Right ventricle myocardium superior (tissue), 1 donor: ENCODE data around the gene PAIP2. TPM values are rescaled to one million over a fixed set of nuclear protein-coding genes. Genes with fewer than 3 reads are reported as not detected.
"Not testable (repeated sequence)": the region's sequence is repeated elsewhere in the genome, so short reads cannot be mapped to it uniquely, and the experiment has no call there.

ENCODE experiments used
- ATAC-seq: fragments of 200-7000 bp; cut with Tn5 transposase; one replicate; pipeline ENCODE4 v1.9.1; 2020; ENCODE audit warnings: mild to moderate bottlenecking; ENCODE audit not compliant: poor library complexity
- DNase-seq: peaks from one replicate; pipeline ENCODE4 v3.0.0-alpha.2; 2020
- intact Hi-C: fragments of 100-400 bp; cut with DNase I; formaldehyde crosslinking; loops from one replicate; pipeline ENCODE4 v1.11.2; 2022
- total RNA-seq: library from RNA; stranded (reverse); fragmentation: NEBNext Ultra II Directional; extraction: Animal tissue kit (Norgen Biotek cat#: 25700); gene quantifications from one replicate; pipeline ENCODE4 v1.2.1, GENCODE V29; 2021
- donor health status: DM: no; HTN: yes; CAD: no; lungs with severe emphysema.

Gene PAIP2
- total RNA-seq, 1 donor from 2014 or later: 142 TPM

GRCh38 chr5:139308797-139309196 lies 32.9 kb upstream of the PAIP2 start:
- DNase-seq: no peak
- ATAC-seq: no peak
- intact Hi-C loops: no loop called here

- intact Hi-C loops, DNase-seq, ATAC-seq: not testable (repeated sequence)
These were observed 30.9 kb upstream of the PAIP2 start for GRCh38 chr5:139310715-139311186.

DNA sequence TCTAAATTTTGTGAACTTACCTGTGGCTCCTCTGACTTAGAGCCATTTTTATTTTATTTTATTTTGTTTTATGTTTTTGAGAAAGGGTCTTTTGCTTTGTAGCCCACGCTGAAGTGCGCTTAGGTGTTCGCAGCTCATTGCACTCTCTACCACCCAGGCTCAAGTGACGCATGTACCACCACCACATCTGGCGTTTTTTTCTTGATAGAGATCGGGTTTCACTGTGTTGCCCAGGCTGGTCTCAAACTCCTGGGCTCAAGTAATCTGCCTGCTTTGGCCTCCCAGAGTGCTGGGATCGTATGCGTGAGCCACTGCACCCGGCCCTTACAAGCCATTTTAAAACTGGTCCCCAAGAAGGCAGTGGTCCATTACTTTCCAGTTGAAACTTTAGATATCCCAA lies 29.6 kb upstream of the PAIP2 start:
- intact Hi-C loops: no loop called here
- DNase-seq: no peak
- ATAC-seq: peak; percentile 21

- intact Hi-C loops: no loop called here
- ATAC-seq: no peak
- no peak for DNase-seq
These were observed 27.4 kb upstream of the PAIP2 start for GRCh38 chr5:139314276-139314675.

DNA sequence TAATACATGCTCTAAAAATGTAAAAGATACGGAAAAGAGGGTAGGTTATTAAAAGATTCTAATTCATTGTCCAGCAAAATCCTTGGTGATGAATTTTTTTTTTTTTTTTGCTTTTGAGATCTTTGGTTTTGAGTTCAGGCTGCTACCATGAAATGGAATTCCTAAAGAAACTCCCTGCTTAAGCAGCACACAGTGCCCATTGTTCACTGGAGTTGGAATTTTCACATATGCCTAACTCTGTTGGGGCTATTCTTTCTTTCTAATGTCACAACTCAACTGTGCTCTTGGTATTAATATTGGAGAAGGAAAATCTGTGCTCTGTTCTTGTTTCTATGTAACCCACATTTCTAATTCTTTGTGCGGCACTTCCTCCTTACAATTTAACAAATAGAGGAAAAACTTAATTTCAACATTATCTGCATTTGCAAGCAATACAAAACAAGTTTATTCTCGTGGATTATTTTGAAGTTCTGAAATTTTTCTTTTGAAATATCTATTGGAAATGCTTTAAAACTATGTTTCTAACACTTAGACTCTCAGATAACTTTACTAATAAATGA lies 26.5 kb upstream of the PAIP2 start:
- intact Hi-C loops: no loop called here
- DNase-seq (no peak), ATAC-seq (no peak)

DNA sequence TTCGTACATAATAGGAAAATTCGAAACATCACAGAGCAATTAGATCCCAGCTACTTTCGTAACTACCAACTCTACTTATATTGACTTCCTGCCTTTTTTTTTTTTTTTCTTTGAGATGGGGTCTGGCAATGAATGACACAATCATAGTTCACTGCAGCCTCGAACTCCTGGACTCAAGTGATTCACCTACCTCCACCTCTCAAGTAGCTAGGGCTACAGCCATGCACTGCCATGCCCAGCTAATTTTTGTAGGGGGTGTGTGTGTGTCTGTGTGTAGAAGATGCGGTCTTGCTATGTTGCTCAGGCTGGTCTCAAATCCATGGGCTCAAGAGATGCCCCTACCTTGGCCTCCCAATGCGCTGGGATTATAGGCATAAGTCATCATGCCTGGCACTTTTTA lies 5.8 kb upstream of the PAIP2 start:
- intact Hi-C loops: no loop called here
- no peak for DNase-seq
- no peak for ATAC-seq

DNA sequence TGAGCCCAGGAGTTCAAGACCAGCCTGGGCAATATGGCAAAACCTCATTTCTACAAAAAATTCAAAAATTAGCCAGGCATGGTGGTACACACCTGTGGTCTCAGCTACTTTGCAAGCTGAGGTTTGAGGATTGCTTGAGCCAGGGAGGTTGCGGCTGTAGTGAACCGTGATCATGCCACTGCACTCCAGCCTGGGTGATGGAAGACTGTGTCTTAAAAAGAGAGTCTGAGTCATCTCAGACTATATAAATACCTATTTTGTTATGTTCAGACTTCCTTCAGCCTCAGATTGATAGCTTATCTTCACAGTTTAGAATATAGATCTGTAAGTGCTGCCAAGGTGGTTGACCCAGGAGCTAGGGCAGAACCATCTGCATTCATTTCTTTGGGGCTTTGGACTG lies 1.6 kb upstream of the PAIP2 start:
- DNase-seq: no peak
- intact Hi-C loops: loop anchor here (10.0 kb wide), 1 partner anchor 45 kb away; the partner anchor contains the start of gene MATR3
- no peak for ATAC-seq

DNA sequence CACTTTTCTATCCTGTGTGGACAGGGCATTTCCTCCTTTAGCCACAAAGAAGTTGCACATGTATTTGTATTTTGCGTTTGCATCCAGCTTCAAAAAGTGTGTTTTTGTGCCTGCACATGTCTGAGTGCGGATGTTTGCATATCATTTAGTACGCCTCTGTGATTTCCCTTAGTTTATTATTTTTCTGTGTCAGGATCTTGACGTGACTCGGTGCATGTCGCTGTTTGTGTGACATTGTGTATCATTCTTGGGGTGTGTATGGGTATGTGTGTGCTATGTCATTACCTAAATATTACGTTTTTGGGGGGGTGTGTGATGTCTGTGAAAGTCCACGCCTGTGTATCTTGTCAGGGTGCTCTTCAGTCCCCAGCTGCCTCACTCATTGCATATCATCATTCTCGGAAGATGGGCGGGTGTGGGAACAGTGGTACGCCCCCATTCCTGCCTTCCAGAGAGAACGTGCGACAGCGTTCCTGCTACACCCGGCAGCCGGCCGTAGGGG lies 416 bp upstream of the PAIP2 start:
- DNase-seq: no peak
- no peak for ATAC-seq
- intact Hi-C loops: loop anchor here (10.0 kb wide), 1 partner anchor 46 kb away; the partner anchor contains the start of gene MATR3

DNA sequence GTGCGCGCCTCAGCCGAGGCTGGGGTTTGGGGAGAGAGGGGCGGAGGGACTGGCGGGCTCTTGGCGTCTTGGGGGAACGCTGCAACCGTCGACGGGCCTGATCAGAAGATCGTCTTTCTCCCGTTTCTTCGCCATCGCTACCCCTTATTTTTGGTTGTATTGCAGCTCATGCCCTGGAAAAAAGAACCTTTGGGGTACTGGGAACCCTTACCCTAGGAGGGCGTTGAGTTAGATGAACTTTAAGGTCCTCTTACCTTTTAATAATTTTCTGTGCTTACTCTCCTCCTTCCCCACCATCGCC lies 719 bp downstream of the PAIP2 start:
- DNase-seq (no peak), ATAC-seq (no peak)
- intact Hi-C loops: loop anchor here (10.0 kb wide), 1 partner anchor 48 kb away; the partner anchor contains the start of gene MATR3

- intact Hi-C loops: loop anchor here (10.0 kb wide), 1 partner anchor 49 kb away; the partner anchor contains the start of gene MATR3
- DNase-seq: no peak
- ATAC-seq: no peak
These were observed 1.8 kb downstream of the PAIP2 start for GRCh38 chr5:139343476-139343875.

GRCh38 chr5:139344177-139344576 lies 2.5 kb downstream of the PAIP2 start:
- ATAC-seq: no peak
- DNase-seq: no peak
- intact Hi-C loops: loop anchor here (10.0 kb wide), 1 partner anchor 49 kb away; the partner anchor contains the start of gene MATR3

GRCh38 chr5:139345442-139345841 lies 3.8 kb downstream of the PAIP2 start:
- intact Hi-C loops: loop anchor here (10.0 kb wide), 1 partner anchor 51 kb away; the partner anchor contains the start of gene MATR3
- not testable (repeated sequence) for DNase-seq, ATAC-seq

DNA sequence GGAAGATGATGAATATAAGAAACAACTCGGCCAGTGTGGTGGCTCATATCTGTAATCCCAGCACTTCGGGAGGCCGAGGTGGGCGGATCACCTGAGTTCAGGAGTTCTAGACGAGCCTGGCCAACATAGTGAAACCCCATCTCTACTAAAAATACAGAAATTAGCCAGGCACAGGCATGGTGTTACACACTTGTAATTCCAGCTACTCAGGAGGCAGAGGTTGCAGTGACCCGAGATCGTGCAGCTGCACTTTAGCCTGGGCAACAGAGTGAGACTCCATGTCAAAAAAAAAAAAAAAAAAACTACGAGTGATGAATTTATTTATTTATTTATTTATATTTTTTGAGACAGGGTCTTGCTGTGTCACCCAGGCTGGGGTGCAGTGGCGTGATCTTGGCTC lies 6.2 kb downstream of the PAIP2 start:
- intact Hi-C loops: loop anchor here (10.0 kb wide), 1 partner anchor 53 kb away; the partner anchor contains the start of gene MATR3
- DNase-seq, ATAC-seq: not testable (repeated sequence)

GRCh38 chr5:139354186-139354585 lies 12.5 kb downstream of the PAIP2 start:
- intact Hi-C loops: no loop called here
- ATAC-seq: no peak

DNA sequence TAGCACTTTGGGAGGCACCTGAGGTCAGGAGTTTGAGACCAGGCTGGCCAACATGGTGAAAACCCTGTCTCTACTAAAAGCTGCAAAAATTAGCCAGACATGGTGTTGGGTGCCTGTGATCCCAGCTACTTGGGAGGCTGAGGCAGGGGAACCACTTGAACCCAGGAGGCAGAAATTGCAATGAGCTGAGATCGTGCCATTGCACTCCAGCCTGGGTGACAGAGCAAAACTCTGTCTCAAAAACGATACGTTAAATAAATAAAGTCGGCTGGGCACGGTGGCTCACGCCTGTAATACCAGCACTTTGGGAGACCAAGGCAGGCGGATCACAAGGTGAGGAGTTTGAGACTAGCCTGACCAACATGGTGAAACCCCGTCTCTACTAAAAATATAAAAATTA lies 14.2 kb downstream of the PAIP2 start:
- ATAC-seq, DNase-seq, intact Hi-C loops: not testable (repeated sequence)

More at GRCh38 chr5:139354186-139354585, 12.5 kb downstream of the PAIP2 start:
- no peak for DNase-seq

GRCh38 chr5:139358064-139358463 lies 16.4 kb downstream of the PAIP2 start:
- ATAC-seq: no peak
- intact Hi-C loops: no loop called here
- DNase-seq: no peak

DNA sequence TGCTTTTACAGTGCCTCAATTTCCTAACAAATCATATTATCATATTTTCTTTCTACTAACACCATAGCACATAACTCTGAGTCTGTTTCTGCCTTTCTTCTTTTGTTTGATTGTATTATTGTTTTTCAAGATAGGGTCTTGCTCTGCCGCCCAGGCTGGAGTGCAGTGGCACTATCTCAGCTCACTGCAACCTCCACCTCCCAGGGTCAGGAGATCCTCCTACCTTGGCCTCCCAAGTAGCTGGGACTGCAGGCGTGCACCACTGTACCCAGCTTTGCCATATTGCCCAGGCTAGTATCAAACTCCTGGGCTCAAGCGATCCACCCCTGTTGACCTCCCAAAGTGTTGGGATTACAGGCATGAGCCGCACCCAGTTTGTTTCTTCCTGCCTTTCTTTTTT lies 18.7 kb downstream of the PAIP2 start:
- DNase-seq: no peak

GRCh38 chr5:139361835-139362429 lies 20.3 kb downstream of the PAIP2 start:
- ATAC-seq: no peak
- DNase-seq: no peak
- intact Hi-C loops: no loop called here

More for the DNA sequence above, 18.7 kb downstream of the PAIP2 start:
- intact Hi-C loops: no loop called here
- ATAC-seq: no peak

GRCh38 chr5:139363937-139364336 lies 22.3 kb downstream of the PAIP2 start:
- ATAC-seq (no peak), DNase-seq (no peak)
- intact Hi-C loops: no loop called here

DNA sequence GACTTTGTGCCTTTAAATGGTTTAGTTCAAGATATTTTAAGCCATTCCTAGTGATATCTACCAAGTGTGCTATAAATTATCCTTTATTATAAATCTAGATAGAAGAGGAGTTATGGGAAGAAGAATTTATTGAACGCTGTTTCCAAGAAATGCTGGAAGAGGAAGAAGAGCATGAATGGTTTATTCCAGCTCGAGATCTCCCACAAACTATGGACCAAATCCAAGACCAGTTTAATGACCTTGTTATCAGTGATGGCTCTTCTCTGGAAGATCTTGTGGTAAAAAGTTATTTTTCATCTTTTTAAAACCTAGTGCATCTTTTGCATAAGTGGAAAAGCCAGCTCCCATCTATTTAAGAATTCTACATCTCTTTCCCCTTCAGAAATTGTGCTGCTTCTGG lies 22.8 kb downstream of the PAIP2 start:
- no peak for ATAC-seq
- no peak for DNase-seq
- intact Hi-C loops: no loop called here
